Karpas-422 (cell line): Measurements from ENCODE around the gene USP10. TPM values are rescaled to one million over a fixed set of nuclear protein-coding genes. Genes with fewer than 3 reads are reported as not detected.

Experiments used
- DNase-seq: peaks from one replicate; pipeline ENCODE4 v3.0.0-alpha.2; 2015
- H2AFZ ChIP-seq: fragments of 200-600 bp; sonication (generic); 2 replicates; pipeline ENCODE4 v1.6.1; 2014; ENCODE audit warnings: antibody characterized with exemption, low read length, mixed read lengths
- H3K27ac ChIP-seq: fragments of 200-600 bp; sonication (generic); 2 replicates; pipeline ENCODE4 v1.5.1; 2014; ENCODE audit warnings: mild to moderate bottlenecking, low read length, moderate library complexity
- H3K27me3 ChIP-seq: fragments of 200-600 bp; sonication (generic); 2 replicates; pipeline ENCODE4 v1.6.1; 2014; ENCODE audit warnings: low read length, mixed read lengths
- H3K36me3 ChIP-seq: fragments of 200-600 bp; sonication (generic); 2 replicates; pipeline ENCODE4 v1.6.1; 2014; ENCODE audit warnings: low read length, mixed read lengths; ENCODE audit not compliant: insufficient read depth
- H3K4me1 ChIP-seq: fragments of 200-600 bp; sonication (generic); 2 replicates; pipeline ENCODE4 v1.6.1; 2014; ENCODE audit warnings: mild to moderate bottlenecking, low read length, mixed read lengths
- H3K4me2 ChIP-seq: fragments of 200-600 bp; sonication (generic); 2 replicates; pipeline ENCODE4 v1.6.1; 2014; ENCODE audit warnings: low read length, low read depth, mild to moderate bottlenecking; ENCODE audit not compliant: poor library complexity, severe bottlenecking
- H3K4me3 ChIP-seq: fragments of 200-600 bp; sonication (generic); 2 replicates; pipeline ENCODE4 v1.5.1; 2014; ENCODE audit warnings: mild to moderate bottlenecking, antibody characterized with exemption, low read length, mixed read lengths
- H3K79me2 ChIP-seq: fragments of 200-600 bp; sonication (generic); 2 replicates; pipeline ENCODE4 v1.6.1; 2014; ENCODE audit warnings: mild to moderate bottlenecking, low read length, mixed read lengths
- H3K9ac ChIP-seq: fragments of 200-600 bp; sonication (generic); 2 replicates; pipeline ENCODE4 v1.6.0; 2014; ENCODE audit warnings: low read length
- H3K9me2 ChIP-seq: fragments of 200-600 bp; sonication (generic), shearing (Covaris generic); replicated peaks from 2 replicates; pipeline ENCODE4 v1.6.0; 2014; ENCODE audit warnings: mild to moderate bottlenecking, low read length, moderate library complexity; ENCODE audit not compliant: insufficient read depth
- H3K9me3 ChIP-seq: fragments of 300-700, 200-600 bp; sonication (generic); 2 replicates; pipeline ENCODE4 v1.6.1; 2014; ENCODE audit warnings: low read length, mixed read lengths
- H4K20me1 ChIP-seq: fragments of 200-600 bp; sonication (generic); 2 replicates; pipeline ENCODE4 v1.6.1; 2014; ENCODE audit warnings: mild to moderate bottlenecking, antibody characterized with exemption, low read length, low read depth; ENCODE audit not compliant: insufficient read depth
- total RNA-seq: library from RNA; depleted of rRNA; stranded (reverse); fragments of >200 nt; shearing (Covaris generic); gene quantifications from 2 replicates; pipeline ENCODE4 v1.2.3, GENCODE V29; 2014; ENCODE audit warnings: low replicate concordance

The USP10 gene
- total RNA-seq, 1 experiment from 2014 or later, result 79.9 TPM

DNA sequence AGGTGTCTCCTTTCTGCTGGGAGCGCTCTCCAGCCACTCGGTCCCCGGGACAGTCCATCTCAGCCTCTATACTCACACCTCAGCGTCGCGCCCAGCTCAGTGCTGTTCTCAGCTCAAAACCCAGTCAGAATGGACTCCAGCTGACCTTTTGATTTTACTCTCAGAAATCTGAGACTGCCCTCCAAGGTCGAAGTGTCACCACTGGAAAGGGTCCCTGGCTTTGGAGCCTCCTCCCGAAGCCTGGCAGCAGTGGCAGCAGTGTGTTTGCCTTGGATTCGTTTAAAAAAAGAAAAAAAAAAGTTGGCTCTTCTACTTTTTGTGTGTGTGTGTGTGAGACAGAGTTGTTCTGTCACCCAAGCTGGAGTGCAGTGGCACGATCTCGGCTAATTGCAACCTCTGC, 41.1 kb upstream of the USP10 start:
- no peak overlapping the region for H3K27ac ChIP-seq
- no peaks in the 10 kb centered on the region for H3K27me3 ChIP-seq
- DNase-seq, result no peak
- peaks cover 13% of the 10 kb centered on the region for H3K4me1 ChIP-seq
- no peak overlapping the region for H3K4me3 ChIP-seq
- no peak overlapping the region for H3K4me2 ChIP-seq
- H3K9ac ChIP-seq, result no peak overlapping the region
- no peaks in the 10 kb centered on the region for H3K9me2 ChIP-seq
- H2AFZ ChIP-seq, result no peak overlapping the region
- peaks cover 8% of the 10 kb centered on the region; the same call in 1 of the 2 replicates for H3K36me3 ChIP-seq
- no peaks in the 10 kb centered on the region for H3K79me2 ChIP-seq
- no peaks in the 10 kb centered on the region for H3K9me3 ChIP-seq
- no peaks in the 10 kb centered on the region for H4K20me1 ChIP-seq

DNA sequence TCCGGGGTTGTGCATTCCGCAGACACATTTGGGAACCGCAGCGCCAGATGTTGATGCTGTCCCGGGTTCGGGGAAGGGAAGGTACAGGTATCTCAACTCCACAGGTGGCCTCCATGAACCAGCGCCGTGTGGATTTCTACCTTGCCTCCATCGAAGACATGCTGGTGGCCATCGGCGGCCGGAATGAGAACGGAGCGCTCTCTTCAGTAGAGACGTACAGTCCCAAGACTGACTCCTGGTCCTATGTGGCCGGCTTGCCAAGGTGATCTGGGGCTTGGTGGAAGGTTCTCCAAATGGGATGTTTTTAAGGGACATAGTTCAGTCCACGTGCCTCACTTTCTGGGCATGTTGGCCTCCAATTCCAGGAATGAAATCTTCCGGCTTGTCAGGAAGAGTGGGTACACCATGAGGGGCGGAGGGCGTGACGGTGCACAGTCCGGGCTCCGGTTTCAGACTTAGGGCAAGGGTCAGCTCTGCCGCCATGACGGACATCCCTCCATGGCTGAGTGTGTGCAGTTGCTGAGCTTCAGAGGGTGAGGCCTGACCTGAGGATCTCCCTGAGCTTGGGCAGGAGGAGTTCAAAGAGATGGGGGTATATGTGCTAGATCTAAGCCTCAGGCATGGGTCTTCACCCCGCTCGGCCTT, 40.0 kb upstream of the USP10 start:
- no peaks in the 10 kb centered on the region for H3K9me3 ChIP-seq
- H3K4me1 ChIP-seq, result peaks cover 15% of the 10 kb centered on the region
- DNase-seq, result no peak
- H3K27me3 ChIP-seq, result no peaks in the 10 kb centered on the region
- no peak overlapping the region for H3K9ac ChIP-seq
- H3K79me2 ChIP-seq, result no peaks in the 10 kb centered on the region
- H3K36me3 ChIP-seq, result peaks cover 8% of the 10 kb centered on the region; the same call in 1 of the 2 replicates
- no peaks in the 10 kb centered on the region for H3K9me2 ChIP-seq
- no peak overlapping the region for H2AFZ ChIP-seq
- H3K4me3 ChIP-seq, result no peak overlapping the region
- H4K20me1 ChIP-seq, result no peaks in the 10 kb centered on the region
- no peak overlapping the region for H3K27ac ChIP-seq
- no peak overlapping the region for H3K4me2 ChIP-seq

GRCh38 chr16:84660973-84661372, 38.8 kb upstream of the USP10 start:
- Histone ChIP-seq H3K36me3 (peaks cover 8% of the 10 kb centered on the region; the same call in 1 of the 2 replicates), H3K9me2 (no peaks in the 10 kb centered on the region), H4K20me1 (no peaks in the 10 kb centered on the region), H3K4me2 (no peak overlapping the region), H3K27me3 (no peaks in the 10 kb centered on the region), H3K4me3 (no peak overlapping the region), H3K27ac (no peak overlapping the region), H3K79me2 (no peaks in the 10 kb centered on the region), H3K4me1 (peaks cover 15% of the 10 kb centered on the region), H3K9ac (no peak overlapping the region), H3K9me3 (no peaks in the 10 kb centered on the region), H2AFZ (no peak overlapping the region)
- no peak for DNase-seq

DNA sequence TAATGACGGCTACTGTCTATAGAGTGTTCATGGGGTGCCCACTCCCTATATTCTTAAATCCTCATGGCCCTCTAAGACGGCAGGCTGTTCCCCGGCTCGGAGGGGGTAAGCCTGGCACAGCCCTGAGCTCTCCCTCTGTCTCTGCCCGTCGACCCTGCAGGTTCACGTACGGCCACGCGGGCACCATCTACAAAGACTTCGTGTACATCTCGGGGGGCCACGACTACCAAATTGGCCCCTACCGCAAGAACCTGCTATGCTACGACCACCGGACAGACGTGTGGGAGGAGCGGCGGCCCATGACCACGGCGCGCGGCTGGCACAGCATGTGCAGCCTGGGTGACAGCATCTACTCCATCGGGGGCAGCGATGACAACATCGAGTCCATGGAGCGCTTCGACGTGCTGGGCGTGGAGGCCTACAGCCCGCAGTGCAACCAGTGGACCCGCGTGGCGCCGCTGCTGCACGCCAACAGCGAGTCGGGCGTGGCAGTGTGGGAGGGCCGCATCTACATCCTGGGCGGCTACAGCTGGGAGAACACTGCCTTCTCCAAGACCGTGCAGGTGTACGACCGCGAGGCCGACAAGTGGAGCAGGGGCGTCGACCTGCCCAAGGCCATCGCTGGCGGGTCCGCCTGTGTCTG, 38.3 kb upstream of the USP10 start:
- Histone ChIP-seq H2AFZ (no peak overlapping the region), H3K9me2 (no peaks in the 10 kb centered on the region), H3K4me3 (no peak overlapping the region), H3K4me1 (peaks cover 15% of the 10 kb centered on the region), H3K9ac (no peak overlapping the region), H4K20me1 (no peaks in the 10 kb centered on the region), H3K27ac (no peak overlapping the region), H3K79me2 (no peaks in the 10 kb centered on the region), H3K4me2 (no peak overlapping the region), H3K36me3 (peaks cover 8% of the 10 kb centered on the region; the same call in 1 of the 2 replicates), H3K27me3 (no peaks in the 10 kb centered on the region), H3K9me3 (no peaks in the 10 kb centered on the region)
- DNase-seq, result no peak

GRCh38 chr16:84662471-84662870, 37.3 kb upstream of the USP10 start:
- DNase-seq, result no peak
- no peak overlapping the region for H3K9ac ChIP-seq
- H3K4me1 ChIP-seq, result peaks cover 15% of the 10 kb centered on the region
- no peaks in the 10 kb centered on the region for H3K27me3 ChIP-seq
- H3K9me2 ChIP-seq, result no peaks in the 10 kb centered on the region
- H3K79me2 ChIP-seq, result no peaks in the 10 kb centered on the region
- H3K36me3 ChIP-seq, result peaks cover 8% of the 10 kb centered on the region; the same call in 1 of the 2 replicates
- no peak overlapping the region for H3K27ac ChIP-seq
- H3K4me3 ChIP-seq, result no peak overlapping the region
- H3K9me3 ChIP-seq, result no peaks in the 10 kb centered on the region
- no peak overlapping the region for H2AFZ ChIP-seq
- H4K20me1 ChIP-seq, result no peaks in the 10 kb centered on the region
- no peak overlapping the region for H3K4me2 ChIP-seq

DNA sequence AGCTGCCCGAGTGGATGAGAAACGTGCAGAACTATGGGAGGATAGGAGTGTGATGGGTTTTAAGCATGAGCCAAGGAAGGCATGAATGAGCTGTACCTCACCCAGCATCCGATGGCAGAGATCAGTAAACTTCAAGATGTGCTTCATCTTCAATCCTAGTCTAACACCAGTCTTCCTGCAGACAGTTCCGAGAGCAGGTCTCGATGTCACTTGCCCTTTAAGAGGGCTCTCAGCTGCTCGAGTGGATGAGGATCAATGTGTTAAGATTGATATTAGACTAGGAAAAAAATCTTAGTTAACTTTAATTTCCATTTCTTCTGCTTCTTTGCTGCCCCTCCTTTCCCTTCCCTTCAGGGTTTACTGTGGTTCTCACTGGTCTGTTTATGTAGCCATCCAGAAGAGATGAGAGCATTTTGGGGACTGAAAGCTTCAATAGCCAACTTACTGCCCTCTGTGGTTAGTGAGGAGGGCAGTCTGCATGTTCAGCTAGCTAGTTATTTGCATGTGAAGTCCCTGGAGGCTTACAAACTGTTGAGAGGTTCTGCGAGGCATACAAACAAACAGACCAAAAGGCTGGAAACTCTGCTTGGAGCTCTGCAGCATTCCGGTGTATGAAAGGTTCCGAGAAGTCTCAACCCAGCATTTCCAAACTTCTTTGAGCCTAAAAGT, 36.2 kb upstream of the USP10 start:
- peaks cover 8% of the 10 kb centered on the region; the same call in 1 of the 2 replicates for H3K36me3 ChIP-seq
- H3K4me1 ChIP-seq, result peaks cover 15% of the 10 kb centered on the region
- H3K9me3 ChIP-seq, result no peaks in the 10 kb centered on the region
- no peaks in the 10 kb centered on the region for H4K20me1 ChIP-seq
- no peak for DNase-seq
- no peak overlapping the region for H2AFZ ChIP-seq
- no peak overlapping the region for H3K4me2 ChIP-seq
- H3K4me3 ChIP-seq, result no peak overlapping the region
- H3K9me2 ChIP-seq, result no peaks in the 10 kb centered on the region
- no peaks in the 10 kb centered on the region for H3K79me2 ChIP-seq
- H3K27me3 ChIP-seq, result no peaks in the 10 kb centered on the region
- H3K9ac ChIP-seq, result no peak overlapping the region
- no peak overlapping the region for H3K27ac ChIP-seq

GRCh38 chr16:84665359-84665758, 34.4 kb upstream of the USP10 start:
- no peaks in the 10 kb centered on the region for H3K9me2 ChIP-seq
- peaks cover 15% of the 10 kb centered on the region for H3K4me1 ChIP-seq
- H4K20me1 ChIP-seq, result no peaks in the 10 kb centered on the region
- no peak overlapping the region for H3K9ac ChIP-seq
- peaks cover 6% of the 10 kb centered on the region; the same call in 1 of the 2 replicates for H3K36me3 ChIP-seq
- H3K4me2 ChIP-seq, result no peak overlapping the region
- H3K9me3 ChIP-seq, result no peaks in the 10 kb centered on the region
- H2AFZ ChIP-seq, result no peak overlapping the region
- no peak overlapping the region for H3K27ac ChIP-seq
- no peaks in the 10 kb centered on the region for H3K79me2 ChIP-seq
- no peaks in the 10 kb centered on the region for H3K27me3 ChIP-seq
- no peak overlapping the region for H3K4me3 ChIP-seq
- DNase-seq, result no peak

- Histone ChIP-seq H3K4me3 (no peak overlapping the region), H3K4me2 (no peak overlapping the region), H3K36me3 (peaks cover 6% of the 10 kb centered on the region; the same call in 1 of the 2 replicates), H3K27ac (no peak overlapping the region), H3K27me3 (no peaks in the 10 kb centered on the region), H3K9me3 (no peaks in the 10 kb centered on the region), H3K4me1 (peaks cover 15% of the 10 kb centered on the region), H2AFZ (no peak overlapping the region), H3K9me2 (no peaks in the 10 kb centered on the region), H3K9ac (no peak overlapping the region), H4K20me1 (no peaks in the 10 kb centered on the region), H3K79me2 (no peaks in the 10 kb centered on the region)
- DNase-seq, result no peak
Observed at GRCh38 chr16:84665843-84666242, 34.0 kb upstream of the USP10 start.
